ENCODE data around the gene CATSPERE. TPM values are rescaled to one million over a fixed set of nuclear protein-coding genes. Genes with fewer than 3 reads are reported as not detected.
A peak's percentile ranks its signal among the peaks of the same experiment; 100 is the strongest.

Gene CATSPERE
- total and polyA plus RNA-seq, 3 experiments from 2014 or later, result 0.24 to 0.68 (median 0.64) TPM

DNA sequence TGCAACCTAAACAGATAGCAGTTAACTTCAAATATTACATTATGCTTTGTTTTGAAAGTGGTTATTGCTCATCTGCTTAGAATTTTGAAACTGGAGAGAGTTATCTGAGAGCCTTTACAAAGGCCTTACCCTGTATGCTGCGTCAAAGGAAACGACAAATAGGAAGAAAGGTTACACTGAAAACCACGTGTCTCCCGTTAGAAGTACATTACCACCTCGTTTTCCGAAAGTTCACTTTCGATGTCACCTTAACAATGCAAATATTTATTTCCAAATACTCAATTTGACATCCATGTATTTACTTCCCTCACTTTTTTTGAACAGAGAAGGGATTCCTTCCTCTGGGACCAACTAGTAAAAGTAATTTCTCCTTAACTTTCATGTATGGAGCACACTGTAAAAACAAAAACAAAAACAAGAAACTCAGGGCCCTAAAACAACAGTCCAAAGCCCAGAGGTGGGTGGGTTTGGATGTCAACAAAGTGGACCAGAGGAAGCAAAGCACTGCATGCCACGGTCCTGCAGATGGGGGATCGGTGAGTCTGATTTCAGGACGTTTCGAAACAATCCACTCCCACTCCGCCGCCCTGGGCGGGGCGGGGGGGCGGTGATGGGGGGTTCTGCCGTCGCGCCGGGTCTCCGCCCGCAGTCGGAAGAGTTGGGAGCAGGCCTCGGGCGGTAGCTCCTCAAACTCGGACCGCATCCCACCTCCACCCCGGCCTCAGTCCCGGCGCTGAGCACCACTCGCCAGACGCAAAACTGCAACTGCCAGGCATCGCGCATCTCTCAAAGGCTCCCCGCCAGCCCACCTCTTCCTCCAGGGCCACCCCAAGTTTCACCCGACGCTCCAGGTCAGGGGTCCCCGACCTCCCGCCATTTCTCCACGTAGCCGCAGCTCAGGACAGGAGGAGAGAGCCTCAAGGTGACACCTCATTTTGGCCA, 10.2 kb upstream of the CATSPERE start:
- Mint-ChIP-seq H3K4me3 (peak overlapping the region; percentile 89 to 99 (median 96)), H3K27ac (peak overlapping the region; percentile 95 to 99 (median 98)), H3K9me3 (no peaks in the 10 kb centered on the region), H3K27me3 (peaks cover 0 to 6% of the 10 kb centered on the region in 2 donors), H3K4me1 (peaks cover 49 to 65% (median 56%) of the 10 kb centered on the region in 3 donors), H3K36me3 (peaks cover 0 to 31% (median 2%) of the 10 kb centered on the region in 3 donors)
- ChIA-PET POLR2A (interaction anchor here (0.9 to 2.5 kb wide), 4 partner anchors 9 to 383 kb away, joined by 3 to 9 read pairs (median 5); partner anchors contain the start of gene CATSPERE), CTCF (interaction anchor here (0.9 kb wide), 2 partner anchors 12 to 151 kb away, joined by 3 read pairs; no protein-coding TSS in a partner anchor)
- H3K27ac ChIP-seq (ENCODE audit: low read depth, low read length), result peak overlapping the region; percentile 97
- no peaks in the 10 kb centered on the region for H3K27me3 ChIP-seq (ENCODE audit: insufficient read depth, low read length, poor library complexity, severe bottlenecking)
- peaks cover 45% of the 10 kb centered on the region for H3K4me1 ChIP-seq (ENCODE audit: insufficient read depth, low read length)
- no peaks in the 10 kb centered on the region for H3K36me3 ChIP-seq (ENCODE audit: insufficient read depth, low read length)
- peak; percentile 41 to 75 (median 62) for DNase-seq
- peak overlapping the region; percentile 52 for H3K4me3 ChIP-seq (ENCODE audit: low read length)
- H3K9me3 ChIP-seq (ENCODE audit: low read length), result no peaks in the 10 kb centered on the region

DNA sequence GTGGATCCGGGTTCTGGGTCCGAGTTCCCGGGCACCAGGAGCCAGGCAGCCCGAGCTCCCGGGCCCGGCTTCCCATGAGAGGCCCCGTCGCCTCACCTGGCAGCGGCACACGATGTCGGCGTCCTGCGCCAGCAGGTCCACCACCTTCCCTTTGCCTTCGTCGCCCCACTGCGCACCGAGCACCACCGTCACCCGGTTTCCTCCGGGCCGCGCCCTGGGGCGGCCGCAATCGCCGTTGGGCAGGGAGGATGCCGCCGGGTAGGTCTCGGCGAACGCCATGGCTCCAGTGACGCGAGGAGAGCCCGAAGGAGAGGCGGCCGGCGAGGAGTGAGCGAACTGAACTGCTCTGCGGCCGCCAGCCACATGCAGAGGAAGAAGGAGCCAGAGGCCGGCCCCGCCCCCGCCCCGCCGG, 9.5 kb upstream of the CATSPERE start, which contains the start of gene ADSS2:
ADSS2 (minus strand) TSS at position 371 of the 412 bp plus-strand sequence; CDS start at position 279, 92 bp downstream.
- H3K4me1 Mint-ChIP-seq, result peaks cover 44 to 58% (median 49%) of the 10 kb centered on the region in 3 donors
- no peaks in the 10 kb centered on the region for H3K9me3 ChIP-seq (ENCODE audit: low read length)
- H3K27ac Mint-ChIP-seq, result peak within 1 kb of the TSS; percentile 95 to 99 (median 98)
- ChIA-PET POLR2A (interaction anchor here (0.9 to 2.5 kb wide), 3 partner anchors 8 to 383 kb away, joined by 5 to 9 read pairs (median 5); partner anchors contain the start of gene CATSPERE), CTCF (interaction anchor here (0.9 kb wide), 2 partner anchors 13 to 152 kb away, joined by 3 read pairs; no protein-coding TSS in a partner anchor)
- H3K4me3 Mint-ChIP-seq, result peak within 1 kb of the TSS; percentile 89 to 99 (median 96)
- peaks cover 39% of the 10 kb centered on the region for H3K4me1 ChIP-seq (ENCODE audit: insufficient read depth, low read length)
- H3K27me3 Mint-ChIP-seq, result peaks cover 0 to 6% of the 10 kb centered on the region in 2 donors
- peak within 1 kb of the TSS; percentile 97 for H3K27ac ChIP-seq (ENCODE audit: low read depth, low read length)
- no peaks in the 10 kb centered on the region for H3K36me3 ChIP-seq (ENCODE audit: insufficient read depth, low read length)
- H3K36me3 Mint-ChIP-seq, result peaks cover 0 to 29% (median 2%) of the 10 kb centered on the region in 3 donors
- H3K27me3 ChIP-seq (ENCODE audit: insufficient read depth, low read length, poor library complexity, severe bottlenecking), result no peaks in the 10 kb centered on the region
- H3K4me3 ChIP-seq (ENCODE audit: low read length), result peak within 1 kb of the TSS; percentile 55
- DNase-seq, result no peak
- no peaks in the 10 kb centered on the region for H3K9me3 Mint-ChIP-seq

DNA sequence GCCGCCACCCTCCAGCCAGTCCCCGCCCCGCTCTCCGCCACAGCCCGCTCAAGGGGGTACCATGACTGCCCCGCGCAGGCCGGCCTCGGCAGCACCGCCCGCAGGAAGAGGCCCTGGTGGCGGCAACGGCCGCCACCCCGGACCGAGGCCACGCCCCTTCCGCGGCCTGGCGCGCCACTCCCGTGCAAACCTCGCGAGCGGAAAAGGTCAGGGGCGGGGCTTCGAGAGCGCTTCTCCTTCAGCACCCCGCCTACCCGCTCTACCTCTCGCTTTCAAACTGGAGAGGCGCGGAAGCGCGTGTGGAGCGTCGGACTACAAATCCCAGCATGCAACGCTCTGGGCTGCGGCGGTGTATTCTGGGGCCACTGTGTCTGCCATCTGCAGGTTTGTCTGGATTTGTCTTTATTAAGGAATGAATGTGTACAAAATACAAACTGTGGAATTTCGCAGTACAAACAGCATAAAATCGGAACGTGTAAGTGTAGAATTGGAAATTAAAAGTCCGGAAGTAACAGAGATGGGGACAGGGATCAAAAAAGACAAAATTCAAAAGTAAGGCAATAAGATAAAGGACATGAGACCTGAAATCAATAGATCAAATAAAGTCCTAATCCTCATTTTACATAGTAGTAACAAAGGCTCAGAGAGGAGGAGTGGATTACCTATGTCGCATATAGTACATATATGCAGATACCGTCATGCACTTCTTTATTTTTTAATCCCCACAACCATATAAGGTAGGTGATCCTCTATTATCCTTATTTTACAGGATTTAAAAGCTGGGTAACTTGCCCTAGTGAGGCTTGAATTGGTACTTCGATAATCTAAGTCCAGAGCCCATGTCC, 8.9 kb upstream of the CATSPERE start:
- peak overlapping the region; percentile 97 for H3K27ac ChIP-seq (ENCODE audit: low read depth, low read length)
- POLR2A ChIA-PET, result interaction anchor here (0.6 to 2.5 kb wide), 4 partner anchors 8 to 383 kb away, joined by 3 to 9 read pairs (median 5); partner anchors contain the start of genes CATSPERE and COX20

DNA sequence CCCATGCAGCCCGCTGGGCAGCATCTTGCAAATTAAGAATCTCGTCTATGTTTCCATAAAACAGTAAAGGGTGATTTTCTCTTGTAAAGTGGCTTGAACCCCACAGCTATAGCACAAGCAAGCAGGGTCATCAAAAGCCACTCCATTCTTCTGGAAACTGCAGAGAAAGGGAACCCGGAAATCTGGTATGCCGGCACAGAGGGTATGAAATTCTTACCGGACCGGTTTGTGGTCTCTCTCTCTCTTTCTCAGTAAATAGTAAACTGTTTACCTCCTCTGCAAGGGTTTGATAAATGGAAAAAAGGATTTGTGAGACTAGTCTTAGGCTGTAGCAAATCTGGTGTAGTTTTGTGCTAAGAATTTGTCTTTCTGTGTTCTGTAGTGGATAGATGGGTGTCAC, 6.7 kb upstream of the CATSPERE start:
- Histone ChIP-seq H3K36me3 (ENCODE audit: insufficient read depth, low read length) (no peaks in the 10 kb centered on the region), H3K9me3 (ENCODE audit: low read length) (no peaks in the 10 kb centered on the region), H3K4me1 (ENCODE audit: insufficient read depth, low read length) (peaks cover 17% of the 10 kb centered on the region), H3K4me3 (ENCODE audit: low read length) (no peak overlapping the region), H3K27me3 (ENCODE audit: insufficient read depth, low read length, poor library complexity, severe bottlenecking) (no peaks in the 10 kb centered on the region), H3K27ac (ENCODE audit: low read depth, low read length) (no peak overlapping the region)
- POLR2A ChIA-PET, result no interaction called here
- Mint-ChIP-seq H3K4me3 (peak overlapping the region in 1 of 7 donors; percentile 6), H3K36me3 (peaks cover 0 to 16% (median 0%) of the 10 kb centered on the region in 3 donors), H3K4me1 (peaks cover 19 to 31% (median 21%) of the 10 kb centered on the region in 3 donors), H3K9me3 (no peaks in the 10 kb centered on the region), H3K27me3 (peaks cover 0 to 6% of the 10 kb centered on the region in 2 donors), H3K27ac (peak overlapping the region in 1 of 8 donors; percentile 37)
- DNase-seq, result no peak
- CTCF ChIA-PET, result interaction anchor here (1.6 kb wide), 1 partner anchor 198 kb away, joined by 4 read pairs; no protein-coding TSS in a partner anchor

More for the DNA sequence above, 8.9 kb upstream of the CATSPERE start:
- peak overlapping the region; percentile 89 to 99 (median 98) for H3K27ac Mint-ChIP-seq
- H3K36me3 Mint-ChIP-seq, result peaks cover 0 to 29% (median 2%) of the 10 kb centered on the region in 3 donors
- Histone ChIP-seq H3K4me3 (ENCODE audit: low read length) (peak overlapping the region; percentile 55), H3K36me3 (ENCODE audit: insufficient read depth, low read length) (no peaks in the 10 kb centered on the region), H3K9me3 (ENCODE audit: low read length) (no peaks in the 10 kb centered on the region), H3K4me1 (ENCODE audit: insufficient read depth, low read length) (peaks cover 39% of the 10 kb centered on the region), H3K27me3 (ENCODE audit: insufficient read depth, low read length, poor library complexity, severe bottlenecking) (no peaks in the 10 kb centered on the region)
- peaks cover 38 to 52% (median 43%) of the 10 kb centered on the region in 3 donors for H3K4me1 Mint-ChIP-seq
- CTCF ChIA-PET, result no interaction called here
- DNase-seq, result peak; percentile 98 to 99 (median 99)
- H3K4me3 Mint-ChIP-seq, result peak overlapping the region; percentile 65 to 99 (median 95)
- no peaks in the 10 kb centered on the region for H3K9me3 Mint-ChIP-seq
- H3K27me3 Mint-ChIP-seq, result peaks cover 0 to 6% of the 10 kb centered on the region in 2 donors

DNA sequence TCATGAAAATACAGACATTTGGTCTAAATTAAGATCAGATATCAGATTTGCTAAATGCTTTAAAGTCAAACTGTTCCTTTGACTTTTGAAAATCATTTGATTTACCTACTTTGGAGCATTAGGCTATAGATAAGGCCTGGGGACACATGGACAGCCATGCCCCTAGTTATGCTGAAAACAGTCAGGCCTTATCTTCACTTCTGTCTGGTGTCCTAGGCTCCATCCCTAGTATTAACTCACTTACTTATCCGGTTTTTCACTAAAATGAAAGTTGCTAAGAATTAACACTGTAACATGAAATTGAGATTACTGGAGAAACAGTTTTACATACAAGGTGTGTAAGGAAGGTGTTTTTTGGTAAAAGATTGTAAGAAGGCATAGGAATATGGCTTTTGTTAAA, 4.5 kb upstream of the CATSPERE start:
- Mint-ChIP-seq H3K4me3 (no peak overlapping the region), H3K36me3 (peaks cover 0 to 1% (median 0%) of the 10 kb centered on the region in 3 donors), H3K9me3 (no peaks in the 10 kb centered on the region), H3K4me1 (peaks cover 12 to 32% (median 17%) of the 10 kb centered on the region in 3 donors), H3K27me3 (peaks cover 0 to 3% of the 10 kb centered on the region in 2 donors), H3K27ac (no peak overlapping the region)
- Histone ChIP-seq H3K4me3 (ENCODE audit: low read length) (no peak overlapping the region), H3K9me3 (ENCODE audit: low read length) (no peaks in the 10 kb centered on the region), H3K27me3 (ENCODE audit: insufficient read depth, low read length, poor library complexity, severe bottlenecking) (no peaks in the 10 kb centered on the region), H3K4me1 (ENCODE audit: insufficient read depth, low read length) (peaks cover 17% of the 10 kb centered on the region), H3K27ac (ENCODE audit: low read depth, low read length) (no peak overlapping the region), H3K36me3 (ENCODE audit: insufficient read depth, low read length) (no peaks in the 10 kb centered on the region)
- ChIA-PET CTCF (no interaction called here), POLR2A (no interaction called here)
- no peak for DNase-seq

DNA sequence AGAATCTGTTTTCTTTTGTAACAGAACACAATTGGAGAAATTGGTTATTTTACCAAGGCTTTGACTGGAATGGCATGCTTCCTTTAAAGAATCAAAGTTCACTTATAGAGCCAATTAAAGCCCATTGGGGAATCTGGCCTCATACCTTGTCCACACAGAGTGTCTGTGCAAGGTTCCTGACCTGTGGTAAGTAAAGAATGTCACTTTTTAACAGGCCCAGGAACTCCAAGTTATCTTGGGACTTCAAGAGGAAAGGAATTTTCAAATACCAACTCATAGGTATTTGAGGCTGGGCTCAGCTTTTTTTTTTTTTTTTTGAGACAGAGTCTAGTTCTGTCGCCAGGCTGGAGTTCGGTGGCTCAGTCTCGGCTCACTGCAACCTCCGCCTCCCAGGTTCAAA, 2.3 kb upstream of the CATSPERE start:
- no peak overlapping the region for H3K27ac Mint-ChIP-seq
- Histone ChIP-seq H3K4me1 (ENCODE audit: insufficient read depth, low read length) (peaks cover 14% of the 10 kb centered on the region), H3K4me3 (ENCODE audit: low read length) (no peak overlapping the region), H3K27ac (ENCODE audit: low read depth, low read length) (no peak overlapping the region), H3K9me3 (ENCODE audit: low read length) (no peaks in the 10 kb centered on the region), H3K27me3 (ENCODE audit: insufficient read depth, low read length, poor library complexity, severe bottlenecking) (no peaks in the 10 kb centered on the region), H3K36me3 (ENCODE audit: insufficient read depth, low read length) (no peaks in the 10 kb centered on the region)
- H3K27me3 Mint-ChIP-seq, result peaks cover 0 to 3% of the 10 kb centered on the region in 2 donors
- DNase-seq, result no peak
- no peaks in the 10 kb centered on the region for H3K9me3 Mint-ChIP-seq
- peaks cover 0 to 1% (median 0%) of the 10 kb centered on the region in 3 donors for H3K36me3 Mint-ChIP-seq
- H3K4me3 Mint-ChIP-seq, result no peak overlapping the region
- peaks cover 8 to 19% (median 12%) of the 10 kb centered on the region in 3 donors for H3K4me1 Mint-ChIP-seq
- CTCF ChIA-PET, result no interaction called here
- POLR2A ChIA-PET, result no interaction called here

DNA sequence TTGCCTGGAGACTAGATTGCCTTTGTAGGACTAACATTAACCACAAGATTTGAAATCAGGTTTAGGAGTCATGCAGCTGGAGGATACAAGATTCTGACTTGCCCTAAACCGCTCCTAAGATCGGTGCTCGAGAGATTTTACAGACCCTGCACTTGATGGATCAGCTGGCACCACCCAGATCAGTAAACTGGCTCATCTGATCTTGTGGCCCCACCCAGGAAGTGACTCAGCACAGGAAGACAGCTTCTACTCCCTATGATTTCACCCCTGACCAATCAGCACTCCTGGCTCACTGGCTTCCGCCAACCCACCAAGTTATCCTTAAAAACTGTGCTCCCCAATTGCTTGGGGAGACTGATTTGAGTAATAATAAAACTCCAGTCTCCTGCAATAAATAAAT, 876 bp upstream of the CATSPERE start:
- Histone ChIP-seq H3K27ac (ENCODE audit: low read depth, low read length) (no peak overlapping the region), H3K36me3 (ENCODE audit: insufficient read depth, low read length) (no peaks in the 10 kb centered on the region), H3K4me3 (ENCODE audit: low read length) (no peak overlapping the region), H3K9me3 (ENCODE audit: low read length) (no peaks in the 10 kb centered on the region), H3K4me1 (ENCODE audit: insufficient read depth, low read length) (peaks cover 14% of the 10 kb centered on the region), H3K27me3 (ENCODE audit: insufficient read depth, low read length, poor library complexity, severe bottlenecking) (no peaks in the 10 kb centered on the region)
- peak overlapping the region in 5 of 8 donors; percentile 45 to 76 (median 57) for H3K27ac Mint-ChIP-seq
- CTCF ChIA-PET, result no interaction called here
- H3K4me3 Mint-ChIP-seq, result peak overlapping the region; percentile 58 to 80 (median 69)
- POLR2A ChIA-PET, result interaction anchor here (1.3 kb wide), 1 partner anchor 9 kb away, joined by 5 read pairs; the partner anchor contains the start of gene ADSS2
- DNase-seq, result no peak
- H3K4me1 Mint-ChIP-seq, result peaks cover 8 to 19% (median 12%) of the 10 kb centered on the region in 3 donors
- H3K9me3 Mint-ChIP-seq, result no peaks in the 10 kb centered on the region
- peaks cover 0 to 3% of the 10 kb centered on the region in 2 donors for H3K27me3 Mint-ChIP-seq
- peaks cover 0 to 1% (median 0%) of the 10 kb centered on the region in 3 donors for H3K36me3 Mint-ChIP-seq

Measured in CD8-positive, alpha-beta memory T cell (primary cell).